ENCODE results near the gene TASP1.
"Not testable (repeated sequence)": the region's sequence is repeated elsewhere in the genome, so short reads cannot be mapped to it uniquely, and the experiment has no call there.

Gene TASP1

GRCh38 chr20:13638496-13639149 lies at the start of gene TASP1:
TASP1 (minus strand) TSS chr20:13638932; CDS start chr20:13630078, 8,854 bp downstream.
- DNase-seq = peak; percentile 77

- DNase-seq = no peak
Observed at GRCh38 chr20:13687815-13688214, 49.1 kb upstream of the TASP1 start.

GRCh38 chr20:13685623-13686022 lies 46.9 kb upstream of the TASP1 start:
- DNase-seq = no peak

DNA sequence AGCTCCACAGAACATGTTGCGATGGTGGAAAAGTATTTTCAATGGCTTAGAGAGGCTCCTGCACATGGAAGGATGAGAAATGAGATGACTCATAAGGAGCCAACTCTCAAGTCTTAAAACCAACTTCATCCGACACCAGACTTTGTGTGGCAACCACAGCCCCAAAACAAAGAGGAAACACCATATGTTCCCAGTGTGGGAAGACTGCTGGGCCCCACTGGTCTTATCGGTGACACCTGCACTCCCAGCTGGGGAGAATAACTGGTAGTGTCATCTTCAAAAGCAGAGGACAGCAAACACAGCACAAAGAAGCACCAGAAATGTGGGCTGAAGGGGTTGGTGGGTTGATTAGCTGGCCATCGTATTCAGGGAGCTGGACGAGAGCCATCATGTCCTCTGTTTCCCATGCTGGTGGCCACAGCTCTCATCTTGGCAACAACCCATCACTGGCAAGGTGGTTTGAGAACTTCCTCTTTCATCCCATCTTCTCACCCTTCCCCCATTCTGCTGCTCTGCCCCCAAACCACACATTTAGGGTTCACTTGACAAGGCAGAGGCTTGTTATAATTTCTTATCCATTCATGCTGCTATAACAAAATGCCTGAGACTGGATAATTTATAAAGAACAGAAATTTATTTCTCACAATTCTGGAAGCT lies 46.0 kb upstream of the TASP1 start:
- no peak for DNase-seq

DNA sequence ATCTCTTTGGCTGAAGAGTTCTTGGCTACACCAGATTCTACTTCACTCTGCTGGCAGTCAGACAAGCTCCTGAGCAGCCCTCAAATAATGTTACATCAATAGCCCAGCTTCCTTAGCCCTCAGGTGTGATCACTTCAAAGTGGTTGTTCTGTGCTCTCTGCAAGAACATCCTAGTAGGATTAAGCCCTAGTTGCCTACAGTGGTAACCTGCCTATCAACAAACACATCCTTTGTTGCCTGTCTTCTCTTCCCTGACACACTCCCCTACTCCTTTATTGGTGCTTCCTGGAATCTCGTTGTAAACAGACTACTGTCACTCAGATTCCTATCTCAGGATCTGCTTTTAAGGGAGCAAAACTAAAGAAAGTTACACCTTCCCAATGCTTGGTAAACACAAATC lies 45.1 kb upstream of the TASP1 start:
- no peak for DNase-seq

DNA sequence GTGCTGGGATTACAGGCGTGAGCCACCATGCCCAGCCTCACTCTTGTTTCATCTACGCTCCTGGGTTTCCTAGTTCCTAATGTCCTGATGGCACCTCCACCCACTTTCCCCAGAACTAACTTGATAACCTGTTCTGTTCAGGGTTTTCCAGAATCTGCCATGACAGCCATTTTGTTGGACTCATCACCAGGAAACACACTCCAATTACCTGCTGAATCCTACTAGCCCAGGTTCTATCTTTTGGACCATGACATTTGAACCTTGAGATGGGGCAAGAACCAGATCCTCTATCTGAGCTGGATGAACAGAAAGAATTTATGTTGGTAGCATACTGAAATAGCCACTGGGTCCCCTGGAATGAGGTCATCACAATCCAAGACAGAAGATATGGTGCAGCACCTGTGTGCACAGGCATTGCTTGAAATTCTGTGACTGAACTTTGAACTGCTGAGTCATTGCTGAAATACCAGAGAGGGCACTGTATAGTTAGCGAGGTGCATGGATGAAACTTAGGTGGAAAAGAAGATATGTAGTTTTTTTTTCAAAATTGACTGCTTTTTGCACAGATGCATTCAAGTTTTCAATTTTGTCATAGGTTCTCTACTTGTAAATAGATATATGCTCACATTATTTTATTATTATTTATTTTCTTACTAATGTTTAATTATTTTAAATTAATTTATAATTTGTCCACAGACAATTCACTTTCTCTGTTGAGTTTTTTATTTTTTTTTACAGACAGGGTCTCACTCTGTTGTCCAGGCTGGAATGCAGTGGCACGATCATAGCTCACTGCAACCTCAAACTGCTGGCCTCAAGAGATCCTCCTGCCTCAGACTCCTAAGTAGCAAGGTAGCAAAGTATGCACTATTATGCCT lies 42.8 kb upstream of the TASP1 start:
- DNase-seq = no peak

DNA sequence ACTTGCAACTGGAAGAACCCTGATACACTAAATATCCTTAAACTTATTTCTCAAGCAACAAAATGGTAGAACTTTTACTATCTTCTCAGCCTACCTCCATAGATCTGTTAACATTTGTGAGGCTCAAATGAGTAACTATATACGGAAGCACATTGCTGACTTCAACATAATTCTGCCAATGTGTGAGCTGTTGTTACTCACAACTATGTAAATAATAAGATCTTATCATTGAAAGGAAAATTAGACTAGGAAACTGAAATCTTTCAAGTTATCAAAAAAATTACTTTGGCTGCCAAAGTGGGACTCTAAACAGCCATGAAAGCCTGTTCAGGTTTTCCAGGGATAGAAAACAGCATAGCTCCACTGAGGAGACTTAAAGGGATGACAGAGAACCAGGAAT lies 40.2 kb upstream of the TASP1 start:
- DNase-seq = no peak

DNA sequence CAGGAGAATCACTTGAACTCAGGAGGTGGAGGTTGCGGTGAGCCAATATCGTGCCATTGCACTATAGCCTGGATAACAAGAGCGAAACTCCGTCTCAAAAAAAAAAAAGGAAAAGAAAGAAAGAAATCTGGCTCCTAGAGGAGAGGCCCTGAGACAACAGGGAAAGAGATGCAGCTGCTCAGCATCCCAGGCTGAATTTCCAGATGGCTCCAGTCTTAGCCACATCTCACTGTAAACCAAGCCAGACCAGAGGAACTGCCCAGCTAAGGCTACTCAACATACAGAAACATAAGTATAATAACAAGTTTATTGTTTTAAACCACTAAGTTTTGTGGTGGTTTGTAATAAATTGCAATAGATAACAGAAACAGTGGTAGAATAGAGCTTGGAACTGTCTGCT lies 38.5 kb upstream of the TASP1 start:
- DNase-seq = no peak

DNA sequence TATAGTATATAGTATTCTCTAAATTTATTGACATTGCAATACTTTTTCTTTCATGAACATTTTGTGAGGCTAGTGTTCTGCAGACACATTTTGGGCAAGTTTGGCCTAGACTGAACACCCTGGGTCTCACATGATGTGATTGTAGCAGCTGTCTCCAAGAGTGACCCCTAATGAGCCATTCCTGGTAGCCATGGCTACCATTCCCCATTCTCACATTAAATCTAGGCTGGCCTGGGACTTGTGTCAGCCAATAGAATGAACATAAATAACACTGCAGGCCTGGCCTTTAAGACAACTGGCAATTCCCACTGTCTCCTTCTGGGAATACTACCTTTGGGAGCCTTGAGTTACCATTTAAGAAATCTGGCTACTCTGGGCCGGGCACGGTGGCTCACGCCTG lies 38.0 kb upstream of the TASP1 start:
- no peak for DNase-seq

DNA sequence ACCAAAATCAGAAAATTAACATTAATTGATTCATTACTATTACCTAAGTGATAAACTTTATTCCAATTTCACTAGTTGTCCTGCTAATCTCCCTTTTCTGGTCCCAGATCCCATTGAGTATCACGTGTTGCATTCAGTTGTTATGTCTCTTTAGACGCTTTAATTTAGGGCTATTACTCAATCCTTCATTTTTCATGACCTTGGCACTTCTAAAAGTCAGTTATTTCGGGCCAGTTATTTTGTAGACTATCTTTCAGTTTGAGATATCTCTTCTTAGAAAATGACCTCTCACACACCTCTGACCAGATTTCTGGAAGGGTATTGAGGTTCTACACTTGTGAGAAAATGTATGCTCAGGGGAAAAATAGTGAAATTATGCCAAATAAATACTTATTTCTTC lies 34.0 kb upstream of the TASP1 start:
- no peak for DNase-seq

DNA sequence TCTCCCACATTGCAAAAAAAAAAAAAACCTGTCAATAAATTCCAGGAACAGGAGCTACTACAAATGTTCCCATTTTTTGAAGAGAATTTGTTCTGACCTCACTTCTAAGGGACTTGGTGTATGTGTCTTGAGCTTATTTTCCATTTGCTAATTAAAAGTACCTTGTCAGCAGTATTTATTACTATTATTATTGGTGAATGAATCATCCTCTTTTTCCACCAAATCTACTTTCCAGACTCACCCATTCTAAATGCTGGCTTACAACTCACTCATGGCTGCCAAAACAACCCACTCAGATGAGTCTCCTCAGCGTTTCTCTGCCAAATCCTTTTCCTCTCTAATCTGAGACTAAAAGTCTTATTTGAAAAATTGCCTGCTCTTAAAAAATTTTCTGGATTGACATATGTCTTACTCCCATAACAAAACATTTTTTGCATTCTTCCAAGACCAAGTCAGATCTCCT lies 33.2 kb upstream of the TASP1 start:
- no peak for DNase-seq

DNA sequence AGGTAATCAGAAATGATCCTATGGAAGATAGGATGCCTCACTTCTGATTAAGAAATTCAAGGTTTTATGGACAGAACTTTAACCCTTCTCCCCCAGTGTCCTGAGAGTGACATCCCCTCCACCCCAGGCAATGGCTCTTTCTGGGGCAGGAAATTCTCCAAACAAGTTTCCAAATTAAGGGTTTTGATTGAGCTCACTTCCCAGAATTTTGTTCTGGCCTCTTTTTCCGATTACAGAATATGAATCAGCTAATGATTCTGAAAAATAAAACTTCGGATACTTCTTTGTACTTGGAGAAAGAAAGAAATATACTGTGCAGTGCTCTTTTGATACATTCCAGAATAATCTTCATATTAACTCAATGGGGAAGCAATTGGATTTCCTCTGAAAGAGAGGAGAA lies 32.8 kb upstream of the TASP1 start:
- DNase-seq = no peak

DNA sequence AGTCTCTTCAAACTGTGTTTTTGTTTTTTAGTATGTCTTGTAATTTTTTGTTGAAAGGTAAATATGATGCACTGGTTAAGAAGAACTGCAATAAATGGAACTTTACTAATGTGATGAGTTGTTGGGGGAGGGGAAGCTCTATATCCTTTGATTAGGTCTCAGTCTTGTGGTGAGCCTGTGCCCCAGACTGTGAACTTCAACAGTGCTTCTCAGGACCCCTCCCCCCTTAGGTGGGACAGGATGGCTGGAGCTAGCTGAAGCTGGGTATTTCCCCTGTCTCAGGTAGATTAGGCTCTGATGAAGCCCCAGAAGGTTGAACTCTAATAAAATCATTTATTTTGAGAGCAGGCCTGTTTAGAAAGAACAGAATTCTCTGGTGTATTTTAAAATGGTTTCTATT lies 31.4 kb upstream of the TASP1 start:
- DNase-seq = no peak

GRCh38 chr20:13665709-13666395 lies 27.1 kb upstream of the TASP1 start:
- no peak for DNase-seq

DNA sequence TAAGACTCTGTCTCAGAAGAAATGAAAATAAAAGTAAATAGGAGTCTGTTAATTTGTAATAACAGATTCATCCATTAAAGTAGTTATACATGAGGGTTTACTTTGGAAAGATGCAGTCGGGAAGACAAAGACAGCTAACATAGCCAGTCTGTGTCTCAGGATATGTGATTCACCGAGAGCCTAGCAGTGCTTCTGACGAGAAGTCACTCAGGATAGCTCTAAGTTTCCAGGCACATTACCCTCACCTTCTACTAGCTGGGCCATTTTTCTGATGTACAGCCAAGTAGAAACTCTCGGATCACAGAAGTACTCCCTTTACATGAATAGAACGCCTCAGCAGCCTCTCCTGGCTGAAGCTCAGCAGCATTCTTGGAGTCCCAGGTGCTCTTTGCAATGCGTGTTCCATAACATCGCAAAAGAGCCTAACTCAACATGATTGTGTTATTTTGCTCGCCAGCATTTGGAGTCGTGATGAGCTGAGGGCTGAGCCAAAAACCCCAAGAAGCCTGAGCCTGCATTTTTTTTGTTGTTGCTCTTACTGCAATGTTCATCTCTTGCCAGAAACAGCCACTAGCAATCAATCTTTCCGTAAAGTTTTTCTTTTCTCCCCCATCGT lies 22.4 kb upstream of the TASP1 start:
- no peak for DNase-seq

DNA sequence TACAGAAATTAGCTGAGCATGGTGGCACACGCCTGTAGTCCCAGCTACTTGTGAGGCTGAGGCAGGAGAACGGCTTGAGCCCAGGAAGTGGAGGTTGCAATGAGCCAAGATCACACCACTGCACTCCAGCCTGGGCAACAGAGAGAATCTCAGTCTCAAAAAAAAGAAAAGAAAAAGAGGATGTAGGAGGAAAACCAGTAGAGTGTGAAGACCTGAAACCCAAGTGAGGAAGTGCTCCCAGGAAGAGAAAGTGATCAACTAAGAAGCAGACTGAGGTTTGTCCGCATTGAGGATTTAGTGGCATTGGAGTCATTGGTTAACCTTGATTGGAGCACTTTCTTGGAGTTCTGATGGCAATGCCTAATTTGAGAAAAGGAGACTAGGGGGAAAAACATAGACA lies 20.6 kb upstream of the TASP1 start:
- DNase-seq = no peak

DNA sequence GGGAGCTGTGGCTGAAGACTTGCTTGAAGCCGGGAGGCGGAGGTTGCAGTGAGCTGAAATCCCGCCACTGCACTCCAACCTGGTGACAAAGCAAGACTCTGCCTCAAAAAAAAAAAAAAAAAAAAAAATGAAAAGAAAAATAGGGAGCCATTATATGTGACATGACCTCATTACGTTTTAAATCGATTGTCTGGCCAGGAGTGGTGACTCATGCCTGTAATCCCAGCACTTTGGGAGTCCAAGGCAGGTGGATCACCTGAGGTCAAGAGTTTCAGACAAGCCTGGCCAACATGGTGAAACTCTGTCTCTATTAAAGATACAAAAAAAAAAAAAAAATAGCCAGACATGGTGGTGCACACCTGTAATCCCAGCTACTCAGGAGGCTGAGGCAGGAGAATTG lies 19.3 kb upstream of the TASP1 start:
- DNase-seq = not testable (repeated sequence)

DNA sequence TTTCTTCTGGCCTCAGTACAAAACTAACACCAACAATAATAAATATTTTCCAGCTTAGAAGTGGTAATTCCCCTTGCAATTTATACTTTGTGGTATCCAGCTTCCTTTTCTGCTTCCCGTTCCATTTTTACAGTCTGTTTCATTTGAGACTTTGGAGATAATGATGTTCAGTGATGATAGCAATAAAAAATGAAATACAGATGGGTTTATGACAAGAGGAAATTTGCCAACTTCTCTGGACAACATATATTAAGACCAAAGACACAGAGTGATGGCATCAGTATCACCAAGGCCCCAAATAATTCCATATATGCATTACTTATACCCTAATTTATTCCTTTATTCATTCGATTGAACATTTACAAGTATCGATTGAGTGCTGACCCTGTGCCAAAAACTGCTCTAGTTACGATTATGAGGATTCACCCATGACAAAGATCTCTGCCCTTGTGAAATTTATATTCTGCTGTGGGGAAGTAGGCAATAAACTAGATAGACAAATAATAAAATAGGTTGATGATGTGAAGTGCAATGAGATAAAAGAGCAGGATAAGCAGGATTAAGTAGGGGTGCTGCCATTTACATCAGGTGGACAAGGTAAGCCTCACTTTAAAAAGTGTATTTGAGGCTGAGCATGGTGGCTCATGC lies 18.1 kb upstream of the TASP1 start:
- DNase-seq = no peak

- DNase-seq = no peak
Observed at GRCh38 chr20:13654463-13655023, 15.8 kb upstream of the TASP1 start.

DNA sequence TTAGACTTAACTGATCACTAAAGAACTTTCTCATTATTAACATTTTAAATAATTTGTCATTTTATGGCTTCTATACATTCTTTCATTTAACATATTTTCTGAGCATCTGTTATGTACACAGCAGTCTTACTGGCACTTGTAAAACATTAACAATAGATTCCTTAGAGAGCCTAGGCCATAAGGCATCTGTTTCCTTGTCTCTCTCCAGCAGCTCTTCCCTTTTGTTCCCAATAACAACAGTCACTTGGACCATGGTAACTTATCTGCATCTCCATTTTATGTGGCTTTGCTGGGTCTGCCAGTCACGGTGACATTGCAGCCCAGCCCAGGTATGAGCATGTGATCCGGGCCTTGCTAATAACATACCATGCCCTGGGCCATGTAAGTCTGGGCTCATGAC lies 11.7 kb upstream of the TASP1 start:
- DNase-seq = no peak

GRCh38 chr20:13648291-13649228 lies 9.8 kb upstream of the TASP1 start:
- DNase-seq = peak; percentile 4
